Ovary (tissue), 9 donors: ENCODE measurements around the gene ZCCHC10. TPM values are rescaled to one million over a fixed set of nuclear protein-coding genes. Genes with fewer than 3 reads are reported as not detected.
"Not testable (repeated sequence)": the region's sequence is repeated elsewhere in the genome, so short reads cannot be mapped to it uniquely, and the experiment has no call there.

ENCODE experiments used
- DNase-seq, 5 donors: peaks; one replicate each; pipeline ENCODE4 v3.0.0-alpha.2; 2019 to 2020
- H3K27ac ChIP-seq, 2 donors: fragments of 200-600 bp; one replicate each; pipeline versions ENCODE4 v1.5.1 to v1.8.0; 2019 to 2022
- H3K27me3 ChIP-seq: fragments of 200-600 bp; one replicate; pipeline ENCODE4 v1.8.0; 2022
- H3K36me3 ChIP-seq: fragments of 200-600 bp; sonication (generic); one replicate; pipeline ENCODE4 v1.5.1; 2019
- H3K4me1 ChIP-seq: one replicate; pipeline ENCODE4 v1.8.1; 2013; ENCODE audit warnings: mild to moderate bottlenecking, moderate library complexity; ENCODE audit not compliant: insufficient read depth
- H3K4me3 ChIP-seq: fragments of 200-600 bp; sonication (generic); one replicate; pipeline ENCODE4 v1.5.1; 2017
- H3K9me3 ChIP-seq, 2 donors: fragments of 200-600 bp in 1 of 2; sonication (generic) in 1 of 2; one replicate each; pipeline versions ENCODE4 v1.5.1 to v1.8.1; 2013 to 2019; ENCODE audit warnings: mild to moderate bottlenecking in 1 of 2, moderate library complexity in 1 of 2
- EP300 ChIP-seq: sonication (generic); formaldehyde crosslinking; IDR thresholded peaks from one replicate; pipeline ENCODE4 v1.6.1; 2017; ENCODE audit warnings: antibody characterized with exemption
- POLR2A ChIP-seq: fragments of 450-650 bp; IDR thresholded peaks from one replicate; pipeline ENCODE4 v1.6.1; 2017; ENCODE audit warnings: antibody characterized with exemption, mild to moderate bottlenecking, moderate library complexity
- WGBS, 3 donors: extraction: QIAGEN DNeasy Blood & Tissue Kit in 1 of 3; methylation state at CpG; one replicate each; pipeline versions ENCODE4 v1.1.5 to v1.1.7; 2013 to 2017; 5-methylcytosine and 5-hydroxymethylcytosine counted together
- intact Hi-C, 4 donors: fragments of 100-400 bp; cut with DNase I; formaldehyde crosslinking; loops; one replicate each; pipeline versions ENCODE4 v1.11.0 to v1.15.1; 2022 to 2023
- polyA plus RNA-seq, 2 donors: library from polyadenylated mRNA; stranded (reverse); fragments of 200-250 nt in 1 of 2; fragments of 350-450 nt in 1 of 2; fragmentation: Illumina TruSeq in 1 of 2; extraction: RNeasy Lipid Tissue Mini Kit (QIAGEN cat#74804) in 1 of 2; gene quantifications; one replicate each; pipeline ENCODE4 v1.2.3, GENCODE V29; 2013 to 2014
- total RNA-seq, 7 donors: library from RNA; depleted of rRNA in 2 of 7; stranded (reverse); fragments of >200 nt in 2 of 7; fragmentation: NEBNext Ultra II Directional in 3 of 7; extraction: Animal tissue kit (Norgen Biotek cat#: 25700) in 3 of 7; gene quantifications; one replicate each; pipeline versions ENCODE4 v1.1.0 to v1.2.4, GENCODE V29; 2016 to 2023
- TF ChIP-seq, protein P1 (sequence below), 3 donors: fragments of 450-650 bp in 2 of 3; fragments of 200-600 bp in 1 of 3; IDR thresholded peaks; one replicate each; pipeline versions ENCODE4 v1.5.1 to v1.8.0; 2016 to 2022; ENCODE audit warnings: antibody characterized with exemption in 3 of 3, mild to moderate bottlenecking in 1 of 3
- donor health status: DM: no; HTN: no; CAD: no; lungs with moderate emphysema.
- donor health status: DM: no; HTN: no; CAD: no.
- donor health status: Bipolar disorder and iron deficiency.
- donor health status: DM: yes; HTN: yes; CAD: no.
- donor health status: DM: no; HTN: no; CAD: no.
- donor health status: DM: yes; HTN: yes; CAD: no.

Gene ZCCHC10
- total and polyA plus RNA-seq, 9 donors = 13.4 to 19.3 (median 16.2) TPM

DNA sequence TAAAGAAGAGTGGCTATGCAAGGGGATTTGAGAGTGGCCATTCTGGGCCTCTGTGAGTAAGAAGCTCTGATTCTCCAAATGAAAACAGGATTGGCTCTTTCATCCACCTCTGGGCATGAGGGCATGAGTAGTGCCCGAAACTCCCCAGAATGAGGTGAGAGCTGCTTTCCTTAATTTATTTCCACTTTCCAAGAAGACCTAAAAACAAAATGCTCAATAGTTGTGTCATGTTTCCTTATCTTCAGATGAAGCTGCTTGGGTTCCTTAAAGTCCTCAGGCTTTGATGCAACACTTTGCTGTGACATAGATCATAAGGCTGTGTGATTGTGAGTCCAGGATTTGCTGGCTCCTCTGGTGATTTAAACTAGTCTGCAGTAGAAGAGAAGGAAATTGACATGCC, 3.1 kb upstream of the ZCCHC10 start:
- no peak for TF ChIP-seq POLR2A
- Histone ChIP-seq H3K36me3 (no peaks in the 10 kb centered on the region), H3K27ac (no peak overlapping the region), H3K27me3 (no peaks in the 10 kb centered on the region), H3K4me3 (no peak overlapping the region), H3K9me3 (no peaks in the 10 kb centered on the region), H3K4me1 (peaks cover 5% of the 10 kb centered on the region)
- DNase-seq = no peak
- intact Hi-C loops = no loop called here
- WGBS, 3 donors = 92 to 93% (median 93%) methylated on average over 1 of the region's 1 CpG

DNA sequence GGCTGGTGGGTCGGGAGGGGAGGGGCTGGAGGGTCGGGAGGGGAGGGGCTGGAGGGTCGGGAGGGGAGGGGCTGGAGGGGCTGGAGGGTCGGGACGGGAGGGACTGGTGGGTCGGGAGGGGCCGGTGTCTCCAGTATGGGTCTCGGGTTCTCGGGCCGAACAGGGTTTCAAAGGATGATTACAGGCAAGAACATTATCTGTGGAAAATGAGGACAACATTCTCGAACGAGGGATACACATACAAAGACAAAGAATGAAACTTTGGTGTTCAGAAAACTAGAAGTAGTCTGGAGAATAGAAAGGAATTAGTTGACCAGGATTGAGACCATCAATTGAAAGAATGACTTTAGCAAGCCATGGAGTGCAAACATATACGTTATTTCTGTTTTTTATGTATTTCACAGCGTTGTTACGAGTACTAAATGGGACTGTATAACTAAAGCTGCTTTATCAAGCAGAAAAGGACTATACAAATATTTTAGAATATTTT, 360 bp upstream of the ZCCHC10 start:
- peak overlapping the region; percentile 57 to 71 for H3K27ac ChIP-seq
- H3K27me3 ChIP-seq = no peaks in the 10 kb centered on the region
- no peaks in the 10 kb centered on the region for H3K36me3 ChIP-seq
- no peaks in the 10 kb centered on the region for H3K9me3 ChIP-seq
- WGBS, 3 donors = 3% methylated on average over 15 of the region's 15 CpGs
- peaks cover 5% of the 10 kb centered on the region for H3K4me1 ChIP-seq
- no peak for DNase-seq
- no peak for TF ChIP-seq EP300
- TF ChIP-seq, protein P1, sequence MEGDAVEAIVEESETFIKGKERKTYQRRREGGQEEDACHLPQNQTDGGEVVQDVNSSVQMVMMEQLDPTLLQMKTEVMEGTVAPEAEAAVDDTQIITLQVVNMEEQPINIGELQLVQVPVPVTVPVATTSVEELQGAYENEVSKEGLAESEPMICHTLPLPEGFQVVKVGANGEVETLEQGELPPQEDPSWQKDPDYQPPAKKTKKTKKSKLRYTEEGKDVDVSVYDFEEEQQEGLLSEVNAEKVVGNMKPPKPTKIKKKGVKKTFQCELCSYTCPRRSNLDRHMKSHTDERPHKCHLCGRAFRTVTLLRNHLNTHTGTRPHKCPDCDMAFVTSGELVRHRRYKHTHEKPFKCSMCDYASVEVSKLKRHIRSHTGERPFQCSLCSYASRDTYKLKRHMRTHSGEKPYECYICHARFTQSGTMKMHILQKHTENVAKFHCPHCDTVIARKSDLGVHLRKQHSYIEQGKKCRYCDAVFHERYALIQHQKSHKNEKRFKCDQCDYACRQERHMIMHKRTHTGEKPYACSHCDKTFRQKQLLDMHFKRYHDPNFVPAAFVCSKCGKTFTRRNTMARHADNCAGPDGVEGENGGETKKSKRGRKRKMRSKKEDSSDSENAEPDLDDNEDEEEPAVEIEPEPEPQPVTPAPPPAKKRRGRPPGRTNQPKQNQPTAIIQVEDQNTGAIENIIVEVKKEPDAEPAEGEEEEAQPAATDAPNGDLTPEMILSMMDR (IDR thresholded peaks at IDR 0.05) = no peak
- no peak for TF ChIP-seq POLR2A
- peak overlapping the region; percentile 85 for H3K4me3 ChIP-seq
- intact Hi-C loops = no loop called here

DNA sequence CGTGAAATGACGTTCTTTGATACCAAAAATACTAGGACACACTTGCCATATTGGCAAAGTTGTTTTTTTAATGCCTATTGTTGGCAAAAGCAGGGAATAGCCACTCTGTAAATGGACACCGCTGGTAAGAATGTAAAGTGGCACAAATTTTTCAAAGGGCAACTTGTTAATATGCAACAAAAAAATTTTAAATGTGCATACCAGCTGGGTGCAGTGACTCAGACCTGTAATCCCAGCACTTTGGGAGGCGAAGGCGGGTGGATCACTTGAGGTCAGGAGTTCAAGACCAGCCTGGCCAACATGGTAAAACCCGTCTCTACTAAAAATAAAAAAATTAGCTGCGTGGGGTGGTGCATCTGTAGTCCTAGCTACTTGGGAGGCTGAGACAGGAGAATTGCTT, 6.9 kb downstream of the ZCCHC10 start:
- H3K4me1 ChIP-seq, DNase-seq, intact Hi-C loops, H3K27me3 ChIP-seq, H3K4me3 ChIP-seq, H3K9me3 ChIP-seq, H3K27ac ChIP-seq, H3K36me3 ChIP-seq: not testable (repeated sequence)
- 85 to 93% (median 90%) methylated on average over 7 of the region's 7 CpGs for WGBS, 3 donors

DNA sequence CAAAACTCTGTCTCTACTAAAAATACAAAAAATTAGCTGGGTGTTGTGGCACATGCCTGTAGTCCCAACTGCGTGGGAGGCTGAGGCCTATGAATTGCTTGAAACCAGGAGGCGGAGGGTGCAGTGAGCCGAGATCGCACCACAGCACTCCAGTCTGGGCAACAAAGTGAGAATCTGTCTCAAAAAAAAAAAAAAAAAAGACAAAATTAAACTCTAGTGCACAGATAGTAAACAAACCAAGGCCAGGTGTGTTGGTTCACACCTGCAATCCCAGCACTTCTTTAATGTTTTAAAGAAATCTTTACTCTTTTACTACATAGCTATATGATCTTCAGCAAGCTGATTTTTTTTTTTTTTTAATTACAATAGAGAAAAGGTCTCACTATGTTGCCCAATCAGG, 8.4 kb downstream of the ZCCHC10 start:
- Histone ChIP-seq H3K27me3 (no peaks in the 10 kb centered on the region), H3K4me1 (no peaks in the 10 kb centered on the region), H3K27ac (no peak overlapping the region), H3K9me3 (no peaks in the 10 kb centered on the region), H3K4me3 (no peak overlapping the region), H3K36me3 (no peaks in the 10 kb centered on the region)
- DNase-seq = no peak
- WGBS, 3 donors = 84 to 99% (median 87%) methylated on average over 4 of the region's 4 CpGs
- intact Hi-C loops = no loop called here
- TF ChIP-seq POLR2A (no peak), EP300 (no peak)
- TF ChIP-seq, protein P1 (IDR thresholded peaks at IDR 0.05) = no peak

DNA sequence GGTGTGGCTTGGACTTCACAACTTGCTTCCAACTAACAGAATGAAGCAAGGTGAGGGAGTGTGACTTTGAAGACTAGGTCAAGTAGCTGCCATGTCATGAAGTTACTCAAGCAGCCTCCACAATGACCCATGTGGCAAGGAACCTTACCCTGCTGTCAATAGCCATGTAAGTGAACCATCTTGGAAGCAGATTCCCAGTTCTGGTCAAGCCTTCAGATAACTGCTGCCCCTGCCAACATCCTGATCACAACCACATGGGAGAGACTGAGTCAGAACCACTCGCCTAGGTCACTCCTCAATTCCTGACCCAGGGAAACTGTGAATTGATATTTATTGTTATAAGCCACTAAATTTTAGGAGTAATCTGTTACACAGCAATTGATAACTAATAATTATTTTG, 10.9 kb downstream of the ZCCHC10 start:
- 90 to 97% (median 94%) methylated on average over 1 of the region's 1 CpG for WGBS, 3 donors
- H3K4me3 ChIP-seq = no peak overlapping the region
- H3K9me3 ChIP-seq = no peaks in the 10 kb centered on the region
- no peaks in the 10 kb centered on the region for H3K4me1 ChIP-seq
- TF ChIP-seq, protein P1 (IDR thresholded peaks at IDR 0.05) = no peak
- no peak for TF ChIP-seq POLR2A
- TF ChIP-seq EP300 = no peak
- no peaks in the 10 kb centered on the region for H3K27me3 ChIP-seq
- intact Hi-C loops = no loop called here
- no peak for DNase-seq
- H3K27ac ChIP-seq = no peak overlapping the region
- no peaks in the 10 kb centered on the region for H3K36me3 ChIP-seq

DNA sequence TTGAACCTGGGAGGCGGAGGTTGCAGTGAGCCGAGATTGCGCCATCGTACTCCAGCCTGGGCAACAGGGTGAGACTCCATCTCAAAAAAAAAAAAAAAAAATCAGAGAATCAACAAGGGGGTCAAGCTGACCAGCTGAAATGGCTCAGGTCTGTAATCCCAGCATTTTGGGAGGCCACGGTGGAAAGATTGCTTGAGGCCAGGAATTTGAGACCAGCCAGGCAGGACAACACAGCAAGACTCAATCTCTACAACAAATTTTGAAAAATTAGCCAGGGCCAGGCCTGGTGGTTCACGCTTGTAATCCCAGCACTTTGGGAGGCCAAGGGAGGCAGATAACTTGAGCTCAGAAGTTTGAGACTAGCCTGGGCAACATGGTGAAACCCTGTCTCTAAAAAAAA, 17.9 kb downstream of the ZCCHC10 start:
- H3K4me1 ChIP-seq, intact Hi-C loops, DNase-seq, H3K27me3 ChIP-seq, H3K27ac ChIP-seq, H3K9me3 ChIP-seq, H3K4me3 ChIP-seq, H3K36me3 ChIP-seq: not testable (repeated sequence)
- WGBS, 3 donors = 77 to 80% (median 78%) methylated on average over 6 of the region's 6 CpGs
